CD14-positive monocyte (primary cell): ENCODE results near the gene ADCY1. TPM values are rescaled to one million over a fixed set of nuclear protein-coding genes. Genes with fewer than 3 reads are reported as not detected.

ENCODE experiments used
- DNase-seq, 3 donors: peaks; one replicate each; pipeline ENCODE4 v3.0.0-alpha.2; 2011 to 2022
- H2AFZ ChIP-seq: 2 replicates; pipeline ENCODE4 v1.6.0; 2012; ENCODE audit warnings: mild to moderate bottlenecking, low read depth, low read length, inconsistent platforms; ENCODE audit not compliant: insufficient read depth, poor library complexity, severe bottlenecking
- H3K27ac ChIP-seq, 2 donors: 1 replicate in 1 of 2; 2 replicates in 1 of 2; pipeline ENCODE4 v1.5.1; 2012 to 2013; ENCODE audit warnings: low read length in 2 of 2, control low read depth in 1 of 2, inconsistent platforms in 1 of 2, low read depth in 1 of 2, mild to moderate bottlenecking in 1 of 2
- H3K27me3 ChIP-seq, 2 donors: one replicate each; pipeline versions ENCODE4 v1.6.0 to v1.6.1; 2011 to 2013; ENCODE audit warnings: low read length in 2 of 2; ENCODE audit not compliant: control insufficient read depth in 2 of 2, insufficient read depth in 2 of 2
- H3K36me3 ChIP-seq, 2 donors: replicated peaks in 1 of 2; 1 replicate in 1 of 2; 2 replicates in 1 of 2; pipeline versions ENCODE4 v1.5.1 to v1.6.1; 2012 to 2013; ENCODE audit warnings: low read length in 2 of 2, control low read depth in 1 of 2, inconsistent platforms in 1 of 2, mild to moderate bottlenecking in 1 of 2; ENCODE audit not compliant: insufficient read depth in 2 of 2, control insufficient read depth in 1 of 2
- H3K4me1 ChIP-seq, 2 donors: 1 replicate in 1 of 2; 2 replicates in 1 of 2; pipeline versions ENCODE4 v1.5.1 to v1.6.1; 2012 to 2013; ENCODE audit warnings: low read length in 2 of 2, control low read depth in 1 of 2, inconsistent platforms in 1 of 2, mild to moderate bottlenecking in 1 of 2, moderate library complexity in 1 of 2; ENCODE audit not compliant: insufficient read depth in 2 of 2, control insufficient read depth in 1 of 2
- H3K4me2 ChIP-seq: replicated peaks from 2 replicates; pipeline ENCODE3; 2012; ENCODE audit warnings: low read length, moderate library complexity, mild to moderate bottlenecking; ENCODE audit not compliant: poor library complexity, severe bottlenecking; ENCODE audit errors: extremely low read depth
- H3K4me3 ChIP-seq, 3 experiments: fragments of 200-600 bp in 1 of 3; sonication (generic) in 1 of 3; replicated peaks in 1 of 3; 1 replicate in 2 of 3; 2 replicates in 1 of 3; pipeline ENCODE4 v1.5.1; 2011 to 2013; ENCODE audit warnings: low read length in 3 of 3, mild to moderate bottlenecking in 3 of 3, control low read depth in 2 of 3, low read depth in 2 of 3, inconsistent platforms in 1 of 3, moderate library complexity in 1 of 3
- H3K79me2 ChIP-seq: 2 replicates; pipeline ENCODE4 v1.6.0; 2012; ENCODE audit warnings: mild to moderate bottlenecking, control low read depth, inconsistent platforms, low read length, moderate library complexity; ENCODE audit not compliant: insufficient read depth
- H3K9ac ChIP-seq: 2 replicates; pipeline ENCODE4 v1.6.0; 2017; ENCODE audit warnings: low read length, mild to moderate bottlenecking; ENCODE audit not compliant: insufficient read depth, poor library complexity, severe bottlenecking
- H3K9me3 ChIP-seq, 2 donors: replicated peaks in 1 of 2; 1 replicate in 1 of 2; 2 replicates in 1 of 2; pipeline versions ENCODE4 v1.5.1 to v1.6.1; 2012 to 2013; ENCODE audit warnings: low read length in 2 of 2, control low read depth in 1 of 2; ENCODE audit not compliant: control insufficient read depth in 1 of 2, insufficient read depth in 1 of 2
- H4K20me1 ChIP-seq: 2 replicates; pipeline ENCODE4 v1.6.0; 2012; ENCODE audit warnings: mild to moderate bottlenecking, low read length, control low read depth, moderate library complexity; ENCODE audit not compliant: insufficient read depth
- H3K27ac Mint-ChIP-seq, 7 donors: one replicate each; pipeline ENCODE4 v1.8.0; 2020; ENCODE audit warnings: mild to moderate bottlenecking in 7 of 7, mixed read lengths in 7 of 7, moderate library complexity in 6 of 7, inconsistent platforms in 2 of 7
- H3K27me3 Mint-ChIP-seq, 3 donors: one replicate each; pipeline ENCODE4 v1.8.0; 2021 to 2022; ENCODE audit warnings: low read depth in 3 of 3, mild to moderate bottlenecking in 3 of 3, mixed read lengths in 3 of 3, moderate library complexity in 3 of 3, inconsistent platforms in 1 of 3
- H3K36me3 Mint-ChIP-seq, 2 donors: one replicate each; pipeline ENCODE4 v1.8.0; 2020; ENCODE audit warnings: mixed read lengths in 2 of 2, inconsistent platforms in 1 of 2, mild to moderate bottlenecking in 1 of 2
- H3K4me1 Mint-ChIP-seq: one replicate; pipeline ENCODE4 v1.8.0; 2020; ENCODE audit warnings: mild to moderate bottlenecking, mixed read lengths
- H3K4me3 Mint-ChIP-seq, 2 donors: one replicate each; pipeline ENCODE4 v1.8.0; 2020; ENCODE audit warnings: mild to moderate bottlenecking in 2 of 2, mixed read lengths in 2 of 2, moderate library complexity in 1 of 2
- H3K9me3 Mint-ChIP-seq, 7 donors: one replicate each; pipeline ENCODE4 v1.8.0; 2020 to 2022; ENCODE audit warnings: mixed read lengths in 7 of 7, mild to moderate bottlenecking in 6 of 7, moderate library complexity in 6 of 7, inconsistent platforms in 2 of 7
- WGBS: methylation state at CpG from one replicate; pipeline ENCODE4 v1.1.5; 2013; ENCODE audit warnings: missing lambda C conversion rate; ENCODE audit not compliant: insufficient coverage; 5-methylcytosine and 5-hydroxymethylcytosine counted together
- intact Hi-C, 2 donors: fragments of 100-400 bp; cut with micrococcal nuclease; formaldehyde crosslinking; loops; one replicate each; pipeline versions ENCODE4 v1.15.0 to v1.15.1; 2023
- polyA plus RNA-seq, 3 donors: library from polyadenylated mRNA; depleted of rRNA in 1 of 3; unstranded in 2 of 3; stranded (reverse) in 1 of 3; fragments of 300-500 nt in 2 of 3; fragments of >200 nt in 1 of 3; fragmentation: Illumina TruSeq in 2 of 3; gene quantifications; 1 replicate in 2 of 3; 2 replicates in 1 of 3; pipeline ENCODE4 v1.2.3, GENCODE V29; 2012 to 2021
- TF ChIP-seq, protein P1 (sequence below): fragments of 200-600 bp; IDR thresholded peaks from one replicate; pipeline ENCODE4 v1.8.0; 2022; ENCODE audit warnings: antibody characterized with exemption, mild to moderate bottlenecking

ADCY1 gene
- polyA plus RNA-seq, 3 donors, result 0.01 TPM; not detected in 2

DNA sequence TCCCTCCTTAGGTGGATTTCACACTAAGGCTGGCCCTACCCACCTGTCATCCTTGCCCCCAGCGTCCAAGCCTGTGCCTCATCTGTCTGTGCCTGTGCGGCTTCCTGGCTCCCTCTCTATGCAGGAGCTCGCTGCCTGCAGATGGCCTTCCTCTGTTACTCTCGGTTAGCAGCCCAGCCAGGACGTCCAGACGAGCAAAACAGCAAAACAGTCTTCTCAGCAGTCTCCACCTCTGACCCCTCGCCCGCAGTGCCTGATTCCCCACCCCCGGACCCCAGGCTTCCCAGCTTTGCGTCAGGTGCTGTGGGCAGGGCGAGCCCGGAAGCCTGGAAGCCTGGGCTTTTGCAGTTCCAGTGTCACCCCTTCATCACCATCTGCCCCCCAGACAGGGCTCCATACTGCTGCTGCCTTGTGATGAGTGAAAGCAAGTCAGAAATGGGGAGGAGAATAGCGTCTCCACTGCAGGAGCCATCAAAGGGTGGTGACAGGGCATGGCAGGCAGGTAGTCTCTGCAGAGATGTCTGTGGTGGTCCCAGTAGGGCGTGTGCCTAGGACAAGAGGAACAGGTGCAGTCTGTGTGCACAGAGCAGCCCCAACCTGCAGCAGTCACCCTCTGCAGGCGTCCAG lies 88.5 kb downstream of the ADCY1 start:
- no peak overlapping the region for H3K4me3 Mint-ChIP-seq
- H4K20me1 ChIP-seq, result no peaks in the 10 kb centered on the region
- TF ChIP-seq, protein P1, sequence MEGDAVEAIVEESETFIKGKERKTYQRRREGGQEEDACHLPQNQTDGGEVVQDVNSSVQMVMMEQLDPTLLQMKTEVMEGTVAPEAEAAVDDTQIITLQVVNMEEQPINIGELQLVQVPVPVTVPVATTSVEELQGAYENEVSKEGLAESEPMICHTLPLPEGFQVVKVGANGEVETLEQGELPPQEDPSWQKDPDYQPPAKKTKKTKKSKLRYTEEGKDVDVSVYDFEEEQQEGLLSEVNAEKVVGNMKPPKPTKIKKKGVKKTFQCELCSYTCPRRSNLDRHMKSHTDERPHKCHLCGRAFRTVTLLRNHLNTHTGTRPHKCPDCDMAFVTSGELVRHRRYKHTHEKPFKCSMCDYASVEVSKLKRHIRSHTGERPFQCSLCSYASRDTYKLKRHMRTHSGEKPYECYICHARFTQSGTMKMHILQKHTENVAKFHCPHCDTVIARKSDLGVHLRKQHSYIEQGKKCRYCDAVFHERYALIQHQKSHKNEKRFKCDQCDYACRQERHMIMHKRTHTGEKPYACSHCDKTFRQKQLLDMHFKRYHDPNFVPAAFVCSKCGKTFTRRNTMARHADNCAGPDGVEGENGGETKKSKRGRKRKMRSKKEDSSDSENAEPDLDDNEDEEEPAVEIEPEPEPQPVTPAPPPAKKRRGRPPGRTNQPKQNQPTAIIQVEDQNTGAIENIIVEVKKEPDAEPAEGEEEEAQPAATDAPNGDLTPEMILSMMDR, result no peak
- no peak overlapping the region for H3K27ac Mint-ChIP-seq
- DNase-seq, result no peak
- no peaks in the 10 kb centered on the region for H3K79me2 ChIP-seq
- H3K27me3 Mint-ChIP-seq, result peaks cover 2 to 5% (median 3%) of the 10 kb centered on the region in 3 donors
- no peak overlapping the region for H3K4me3 ChIP-seq
- H3K4me1 Mint-ChIP-seq, result no peaks in the 10 kb centered on the region
- H3K4me2 ChIP-seq, result no peak overlapping the region
- no peaks in the 10 kb centered on the region for H3K36me3 Mint-ChIP-seq
- H3K9me3 ChIP-seq, result peaks cover 0 to 3% of the 10 kb centered on the region in 2 donors
- intact Hi-C loops, result no loop called here
- peaks cover 0 to 11% (median 4%) of the 10 kb centered on the region in 7 donors for H3K9me3 Mint-ChIP-seq
- no peaks in the 10 kb centered on the region for H3K36me3 ChIP-seq
- H3K4me1 ChIP-seq, result no peaks in the 10 kb centered on the region
- H3K9ac ChIP-seq, result no peak overlapping the region
- H3K27ac ChIP-seq, result no peak overlapping the region
- WGBS, result 90% methylated on average over 7 of the region's 15 CpGs
- H3K27me3 ChIP-seq, result no peaks in the 10 kb centered on the region
- H2AFZ ChIP-seq, result no peak overlapping the region

DNA sequence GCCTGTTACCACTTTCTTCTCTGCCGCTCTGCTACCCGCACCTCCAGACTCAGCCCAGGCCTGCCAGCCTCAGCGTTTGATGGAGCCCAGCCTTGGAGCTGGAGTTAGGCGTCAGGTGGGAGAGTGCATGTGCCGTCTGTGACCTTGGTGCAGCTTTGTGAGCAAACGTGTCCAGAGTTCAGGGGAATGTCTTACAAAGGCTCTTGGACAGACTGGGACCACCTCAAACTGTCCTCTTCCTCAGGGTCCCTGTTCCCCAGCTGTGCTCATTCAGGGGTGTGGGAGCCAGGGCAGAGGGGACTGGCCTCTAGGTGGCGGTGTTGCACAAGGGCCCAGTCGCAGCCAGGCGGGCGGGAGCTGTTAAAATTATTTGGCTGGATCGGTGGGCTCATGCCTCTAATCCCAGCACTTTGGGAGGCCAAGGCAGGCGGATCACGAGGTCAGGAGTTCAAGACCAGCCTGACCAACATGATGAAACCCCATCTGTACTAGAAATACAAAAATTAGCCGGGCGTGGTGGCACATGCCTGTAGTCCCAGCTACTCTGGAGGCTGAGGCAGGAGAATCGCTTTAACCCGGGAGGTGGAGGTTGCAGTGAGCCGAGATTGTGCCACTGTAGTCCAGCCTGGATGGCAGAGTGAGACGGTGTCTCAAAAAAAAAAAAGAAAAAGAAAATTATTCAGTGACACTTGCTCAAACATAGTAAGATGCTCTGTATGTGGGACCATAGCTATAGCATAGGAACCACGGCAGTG lies 89.2 kb downstream of the ADCY1 start:
- TF ChIP-seq, protein P1, result peak; percentile 44

More for the DNA sequence above, 89.2 kb downstream of the ADCY1 start:
- intact Hi-C loops, result no loop called here
- Mint-ChIP-seq H3K27ac (peak overlapping the region in 1 of 7 donors; percentile 1), H3K4me3 (no peak overlapping the region), H3K36me3 (no peaks in the 10 kb centered on the region), H3K4me1 (no peaks in the 10 kb centered on the region), H3K9me3 (peaks cover 0 to 11% (median 4%) of the 10 kb centered on the region in 7 donors), H3K27me3 (peaks cover 1 to 5% (median 3%) of the 10 kb centered on the region in 3 donors)
- 86% methylated on average over 14 of the region's 20 CpGs for WGBS
- no peaks in the 10 kb centered on the region for H3K4me1 ChIP-seq
- H3K27ac ChIP-seq, result no peak overlapping the region
- H3K9ac ChIP-seq, result no peak overlapping the region
- H3K4me3 ChIP-seq, result no peak overlapping the region
- DNase-seq, result no peak
- H3K36me3 ChIP-seq, result no peaks in the 10 kb centered on the region
- peaks cover 0 to 3% of the 10 kb centered on the region in 2 donors for H3K9me3 ChIP-seq
- no peak overlapping the region for H2AFZ ChIP-seq
- H3K27me3 ChIP-seq, result no peaks in the 10 kb centered on the region
- H4K20me1 ChIP-seq, result no peaks in the 10 kb centered on the region
- no peak overlapping the region for H3K4me2 ChIP-seq
- H3K79me2 ChIP-seq, result no peaks in the 10 kb centered on the region
